H1 (cell line): ENCODE measurements around the gene SWT1. TPM values are rescaled to one million over a fixed set of nuclear protein-coding genes. Genes with fewer than 3 reads are reported as not detected.
"Not testable (repeated sequence)": the region's sequence is repeated elsewhere in the genome, so short reads cannot be mapped to it uniquely, and the experiment has no call there.

ENCODE experiments used
- CTCF ChIA-PET: fragments of 300-600 bp; sonication (Branson Sonifier 250); formaldehyde crosslinking; loops from one replicate; lab custom pipeline; 2021; ENCODE audit not compliant: partially characterized antibody; lab: Charles Lee
- POLR2A ChIA-PET: fragments of 300-600 bp; sonication (Branson Sonifier 250); formaldehyde crosslinking; loops from one replicate; lab custom pipeline; 2021; ENCODE audit warnings: inconsistent platforms; ENCODE audit not compliant: partially characterized antibody; lab: Charles Lee
- DNase-seq, 2 experiments: peaks; one replicate each; pipeline versions ENCODE4 v3.0.0 to v3.0.0-alpha.2; 2010 to 2022; ENCODE audit warnings: low spot score in 2 of 2, low read depth in 1 of 2, mixed read lengths in 1 of 2
- FAIRE-seq: peaks from 2 replicates; lab custom pipeline; 2011; peaks lifted over from hg19 to GRCh38; lab: Jason Lieb, UNC
- H2AFZ ChIP-seq: 2 replicates; pipeline ENCODE4 v1.8.1; 2012; ENCODE audit warnings: low read length, inconsistent platforms
- H2AK5ac ChIP-seq: 2 replicates; pipeline ENCODE4 v1.6.1; 2013; ENCODE audit warnings: low read depth, low read length
- H2BK120ac ChIP-seq: replicated peaks from 2 replicates; pipeline ENCODE3; 2013; ENCODE audit warnings: low read depth, low read length, inconsistent platforms
- H2BK12ac ChIP-seq: 2 replicates; pipeline ENCODE4 v1.6.1; 2013; ENCODE audit warnings: low read depth, low read length
- H2BK15ac ChIP-seq: 2 replicates; pipeline ENCODE4 v1.6.1; 2013; ENCODE audit warnings: low read length
- H2BK20ac ChIP-seq: 2 replicates; pipeline ENCODE4 v1.6.1; 2013; ENCODE audit warnings: low read length
- H2BK5ac ChIP-seq: 2 replicates; pipeline ENCODE4 v1.6.1; 2013; ENCODE audit warnings: low read depth, low read length
- H3K14ac ChIP-seq: 2 replicates; pipeline ENCODE4 v1.6.1; 2013; ENCODE audit warnings: inconsistent platforms; ENCODE audit not compliant: insufficient read length
- H3K18ac ChIP-seq: 2 replicates; pipeline ENCODE4 v1.6.1; 2013; ENCODE audit warnings: low read length; ENCODE audit errors: extremely low read depth
- H3K23ac ChIP-seq: 2 replicates; pipeline ENCODE4 v1.6.1; 2013; ENCODE audit warnings: inconsistent platforms; ENCODE audit not compliant: insufficient read length
- H3K23me2 ChIP-seq: 2 replicates; pipeline ENCODE4 v1.6.1; 2013; ENCODE audit warnings: low read depth, low read length
- H3K27ac ChIP-seq: 2 replicates; pipeline ENCODE4 v1.6.1; 2011; ENCODE audit warnings: low read depth, low read length, inconsistent platforms
- H3K27me3 ChIP-seq, 4 experiments: replicated peaks in 1 of 4; 1 replicate in 1 of 4; 2 replicates in 3 of 4; pipeline versions ENCODE4 v1.6.1 to v1.8.1; 2011 to 2013; ENCODE audit warnings: low read length in 3 of 4, mild to moderate bottlenecking in 3 of 4, inconsistent platforms in 2 of 4, mixed read lengths in 2 of 4, moderate library complexity in 1 of 4; ENCODE audit not compliant: control insufficient read depth in 3 of 4, insufficient read depth in 3 of 4; ENCODE audit errors: extremely low read depth in 1 of 4
- H3K36me3 ChIP-seq, 4 experiments: 2 replicates each; pipeline versions ENCODE4 v1.6.1 to v1.8.1; 2011 to 2013; ENCODE audit warnings: mild to moderate bottlenecking in 4 of 4, low read length in 3 of 4, moderate library complexity in 2 of 4, control low read depth in 1 of 4, inconsistent platforms in 1 of 4; ENCODE audit not compliant: insufficient read depth in 4 of 4, control insufficient read depth in 2 of 4
- H3K4ac ChIP-seq: replicated peaks from 2 replicates; pipeline ENCODE3; 2013; ENCODE audit warnings: low read length, low read depth, mixed read lengths, inconsistent platforms; ENCODE audit not compliant: insufficient read length
- H3K4me1 ChIP-seq, 4 experiments: replicated peaks in 1 of 4; 1 replicate in 1 of 4; 2 replicates in 3 of 4; pipeline versions ENCODE4 v1.6.1 to v1.8.1; 2011 to 2013; ENCODE audit warnings: low read length in 3 of 4, inconsistent platforms in 2 of 4, mixed read lengths in 1 of 4; ENCODE audit not compliant: insufficient read depth in 4 of 4, control insufficient read depth in 3 of 4
- H3K4me2 ChIP-seq, 2 experiments: 2 replicates each; pipeline versions ENCODE4 v1.6.1 to v1.8.1; 2011 to 2013; ENCODE audit warnings: low read depth in 2 of 2, low read length in 2 of 2, control low read depth in 1 of 2, inconsistent platforms in 1 of 2, mild to moderate bottlenecking in 1 of 2; ENCODE audit not compliant: insufficient read depth in 1 of 2
- H3K4me3 ChIP-seq, 4 experiments: fragments of 200-600, 300-600 bp in 1 of 4; sonication (generic), shearing (Covaris generic), sonication (Bioruptor Twin) in 1 of 4; 2 replicates each; pipeline versions ENCODE4 v1.5.1 to v1.8.1; 2011 to 2016; ENCODE audit warnings: low read length in 4 of 4, low read depth in 3 of 4, control low read depth in 2 of 4, inconsistent platforms in 2 of 4, mild to moderate bottlenecking in 2 of 4, mixed read lengths in 1 of 4, moderate library complexity in 1 of 4; ENCODE audit not compliant: insufficient read depth in 2 of 4; ENCODE audit errors: extremely low read depth in 1 of 4
- H3K56ac ChIP-seq: replicated peaks from 2 replicates; pipeline ENCODE3; 2013; ENCODE audit warnings: low read depth, mild to moderate bottlenecking, mixed read lengths, low read length, inconsistent platforms; ENCODE audit not compliant: insufficient read length
- H3K79me1 ChIP-seq: 2 replicates; pipeline ENCODE4 v1.6.1; 2013; ENCODE audit warnings: low read depth, low read length, control low read depth
- H3K79me2 ChIP-seq, 2 experiments: 2 replicates each; pipeline versions ENCODE4 v1.6.1 to v1.8.1; 2012 to 2013; ENCODE audit warnings: low read length in 2 of 2, mild to moderate bottlenecking in 2 of 2, inconsistent platforms in 1 of 2; ENCODE audit not compliant: insufficient read depth in 2 of 2, control insufficient read depth in 1 of 2
- H3K9ac ChIP-seq, 4 experiments: replicated peaks in 1 of 4; 1 replicate in 1 of 4; 2 replicates in 3 of 4; pipeline versions ENCODE4 v1.6.1 to v1.8.1; 2011 to 2013; ENCODE audit warnings: low read depth in 3 of 4, low read length in 3 of 4, control low read depth in 2 of 4, mild to moderate bottlenecking in 2 of 4, moderate library complexity in 2 of 4, inconsistent platforms in 1 of 4; ENCODE audit errors: extremely low read depth in 1 of 4
- H3K9me3 ChIP-seq, 2 experiments: 2 replicates each; pipeline versions ENCODE4 v1.6.1 to v1.8.1; 2012 to 2013; ENCODE audit warnings: mild to moderate bottlenecking in 2 of 2, moderate library complexity in 2 of 2, control low read depth in 1 of 2, inconsistent platforms in 1 of 2, low read depth in 1 of 2, low read length in 1 of 2, mixed read lengths in 1 of 2; ENCODE audit not compliant: insufficient read depth in 2 of 2
- H4K20me1 ChIP-seq, 2 experiments: replicated peaks in 1 of 2; 2 replicates each; pipeline versions ENCODE3 to v1.8.1; 2011 to 2013; ENCODE audit warnings: inconsistent platforms in 2 of 2, low read length in 2 of 2, mild to moderate bottlenecking in 1 of 2; ENCODE audit not compliant: insufficient read depth in 2 of 2, control insufficient read depth in 1 of 2
- H4K5ac ChIP-seq: 2 replicates; pipeline ENCODE4 v1.6.1; 2013; ENCODE audit warnings: low read length, low read depth, mixed read lengths, inconsistent platforms; ENCODE audit not compliant: insufficient read length
- H4K8ac ChIP-seq: 2 replicates; pipeline ENCODE4 v1.8.0; 2013; ENCODE audit warnings: mild to moderate bottlenecking, moderate library complexity, low read length, inconsistent platforms; ENCODE audit not compliant: insufficient read depth; ENCODE audit errors: extremely low read depth
- H4K91ac ChIP-seq: replicated peaks from 2 replicates; pipeline ENCODE3; 2013; ENCODE audit warnings: low read length, mixed read lengths, inconsistent platforms; ENCODE audit not compliant: insufficient read length
- WGBS, 2 experiments: shearing (Covaris generic) in 1 of 2; methylation state at CpG; one replicate each; pipeline versions ENCODE4 v1.1.6 to v1.1.7; 2013 to 2015; ENCODE audit warnings: low lambda C conversion rate in 2 of 2, mixed read lengths in 2 of 2, inconsistent platforms in 1 of 2, low coverage in 1 of 2, missing lambda C conversion rate in 1 of 2; ENCODE audit not compliant: insufficient replicate concordance in 2 of 2, insufficient coverage in 1 of 2, insufficient read length in 1 of 2; ENCODE audit errors: extremely low coverage in 1 of 2, missing lambda C conversion rate in 1 of 2; 5-methylcytosine and 5-hydroxymethylcytosine counted together
- polyA plus RNA-seq, 7 experiments: library from polyadenylated mRNA; depleted of rRNA in 3 of 7; stranded (reverse) in 5 of 7; unstranded in 2 of 7; fragments of >200 nt in 5 of 7; fragments of 200-250 nt in 2 of 7; gene quantifications; 1 replicate in 5 of 7; 2 replicates in 1 of 7; 4 replicates in 1 of 7; pipeline versions ENCODE4 v1.2.1 to v1.2.3, GENCODE V29; 2011 to 2013; ENCODE audit warnings: missing spikeins in 2 of 7, mixed read lengths in 2 of 7
- total RNA-seq: library from RNA; stranded (reverse); fragmentation: NEBNext Ultra II Directional; extraction: Animal tissue kit (Norgen Biotek cat#: 25700); gene quantifications from 2 replicates; pipeline ENCODE4 v1.2.1, GENCODE V29; 2021

The SWT1 gene
- total and polyA plus RNA-seq, 2 of the 8 experiments (the other 6 are each of a cell fraction or from before 2014, with no cell fraction given) = 1.4 to 6.2 TPM

DNA sequence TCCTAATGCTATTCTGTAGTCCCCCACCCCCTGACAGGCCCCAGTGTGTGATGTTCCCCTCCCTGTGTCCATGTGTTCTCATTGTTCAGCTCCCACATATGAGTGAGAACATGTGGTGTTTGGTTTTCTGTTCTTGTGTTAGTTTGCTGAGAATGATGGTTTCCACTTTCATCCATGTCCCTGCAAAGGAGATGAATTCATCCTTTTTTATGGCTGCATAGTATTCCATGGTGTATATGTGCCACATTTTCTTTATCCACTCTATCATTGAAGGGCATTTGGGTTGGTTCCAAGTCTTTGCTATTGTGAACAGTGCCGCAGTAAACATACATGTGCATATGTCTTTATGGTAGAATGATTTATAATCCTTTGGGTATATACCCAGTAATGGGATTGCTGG, 52.4 kb downstream of the SWT1 start:
- CTCF ChIA-PET = not testable (repeated sequence)
- WGBS, 2 experiments = 93% methylated on average over 1 of the region's 1 CpG; no CpG with 5 or more reads in 1 of the 2 experiments

More for the DNA sequence above, 52.4 kb downstream of the SWT1 start:
- H2BK15ac ChIP-seq, H3K79me1 ChIP-seq, H4K5ac ChIP-seq, H4K8ac ChIP-seq, H3K9me3 ChIP-seq, H2BK12ac ChIP-seq, DNase-seq, H3K36me3 ChIP-seq, H4K20me1 ChIP-seq, H3K18ac ChIP-seq, H2BK120ac ChIP-seq, H4K91ac ChIP-seq, H3K4me1 ChIP-seq, FAIRE-seq, H3K23me2 ChIP-seq, H3K9ac ChIP-seq, H3K27me3 ChIP-seq, H2BK5ac ChIP-seq, H3K4ac ChIP-seq, H3K27ac ChIP-seq, POLR2A ChIA-PET, H3K56ac ChIP-seq, H3K14ac ChIP-seq, H3K4me3 ChIP-seq, H3K79me2 ChIP-seq, H2AK5ac ChIP-seq, H3K4me2 ChIP-seq, H2AFZ ChIP-seq, H2BK20ac ChIP-seq, H3K23ac ChIP-seq: not testable (repeated sequence)
